ENCODE measurements around the gene CHCHD6. TPM values are rescaled to one million over a fixed set of nuclear protein-coding genes. Genes with fewer than 3 reads are reported as not detected.
A peak's percentile ranks its signal among the peaks of the same experiment; 100 is the strongest.

The CHCHD6 gene
- total RNA-seq, 1 donor from 2014 or later: 13.1 TPM

DNA sequence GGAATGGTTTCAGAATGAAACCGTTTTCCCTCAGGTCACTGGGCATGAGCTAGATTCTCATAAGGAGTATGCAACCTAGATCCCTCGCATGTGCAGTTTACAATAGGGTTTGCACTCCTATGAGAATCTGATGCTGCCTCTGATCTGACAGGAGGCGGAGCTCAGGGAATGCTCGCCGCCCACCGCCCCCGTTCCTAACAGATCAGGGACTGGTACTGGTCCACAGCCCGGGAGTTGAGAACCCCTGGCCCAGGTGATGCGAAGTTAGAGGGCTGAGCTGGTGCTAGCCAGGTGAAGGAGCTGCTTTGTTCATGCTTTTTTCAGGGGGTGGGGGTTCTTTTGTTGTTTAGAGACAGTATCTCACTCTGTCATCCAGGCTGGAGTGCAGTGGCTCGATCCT, 263.3 kb downstream of the CHCHD6 start:
- H3K4me1 Mint-ChIP-seq (ENCODE audit: unreplicated experiment): peaks cover 21% of the 10 kb centered on the region
- TF ChIP-seq, protein P1, sequence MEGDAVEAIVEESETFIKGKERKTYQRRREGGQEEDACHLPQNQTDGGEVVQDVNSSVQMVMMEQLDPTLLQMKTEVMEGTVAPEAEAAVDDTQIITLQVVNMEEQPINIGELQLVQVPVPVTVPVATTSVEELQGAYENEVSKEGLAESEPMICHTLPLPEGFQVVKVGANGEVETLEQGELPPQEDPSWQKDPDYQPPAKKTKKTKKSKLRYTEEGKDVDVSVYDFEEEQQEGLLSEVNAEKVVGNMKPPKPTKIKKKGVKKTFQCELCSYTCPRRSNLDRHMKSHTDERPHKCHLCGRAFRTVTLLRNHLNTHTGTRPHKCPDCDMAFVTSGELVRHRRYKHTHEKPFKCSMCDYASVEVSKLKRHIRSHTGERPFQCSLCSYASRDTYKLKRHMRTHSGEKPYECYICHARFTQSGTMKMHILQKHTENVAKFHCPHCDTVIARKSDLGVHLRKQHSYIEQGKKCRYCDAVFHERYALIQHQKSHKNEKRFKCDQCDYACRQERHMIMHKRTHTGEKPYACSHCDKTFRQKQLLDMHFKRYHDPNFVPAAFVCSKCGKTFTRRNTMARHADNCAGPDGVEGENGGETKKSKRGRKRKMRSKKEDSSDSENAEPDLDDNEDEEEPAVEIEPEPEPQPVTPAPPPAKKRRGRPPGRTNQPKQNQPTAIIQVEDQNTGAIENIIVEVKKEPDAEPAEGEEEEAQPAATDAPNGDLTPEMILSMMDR (IDR thresholded peaks at IDR 0.05): no peak
- no peaks in the 10 kb centered on the region for H3K27me3 Mint-ChIP-seq (ENCODE audit: unreplicated experiment)
- H3K4me3 Mint-ChIP-seq (ENCODE audit: unreplicated experiment): no peak overlapping the region
- H3K36me3 Mint-ChIP-seq (ENCODE audit: unreplicated experiment): no peaks in the 10 kb centered on the region
- DNase-seq (ENCODE audit: extremely low spot score, unreplicated experiment): no peak
- no peak overlapping the region for H3K27ac Mint-ChIP-seq (ENCODE audit: unreplicated experiment)
- no peaks in the 10 kb centered on the region for H3K9me3 Mint-ChIP-seq (ENCODE audit: unreplicated experiment)

DNA sequence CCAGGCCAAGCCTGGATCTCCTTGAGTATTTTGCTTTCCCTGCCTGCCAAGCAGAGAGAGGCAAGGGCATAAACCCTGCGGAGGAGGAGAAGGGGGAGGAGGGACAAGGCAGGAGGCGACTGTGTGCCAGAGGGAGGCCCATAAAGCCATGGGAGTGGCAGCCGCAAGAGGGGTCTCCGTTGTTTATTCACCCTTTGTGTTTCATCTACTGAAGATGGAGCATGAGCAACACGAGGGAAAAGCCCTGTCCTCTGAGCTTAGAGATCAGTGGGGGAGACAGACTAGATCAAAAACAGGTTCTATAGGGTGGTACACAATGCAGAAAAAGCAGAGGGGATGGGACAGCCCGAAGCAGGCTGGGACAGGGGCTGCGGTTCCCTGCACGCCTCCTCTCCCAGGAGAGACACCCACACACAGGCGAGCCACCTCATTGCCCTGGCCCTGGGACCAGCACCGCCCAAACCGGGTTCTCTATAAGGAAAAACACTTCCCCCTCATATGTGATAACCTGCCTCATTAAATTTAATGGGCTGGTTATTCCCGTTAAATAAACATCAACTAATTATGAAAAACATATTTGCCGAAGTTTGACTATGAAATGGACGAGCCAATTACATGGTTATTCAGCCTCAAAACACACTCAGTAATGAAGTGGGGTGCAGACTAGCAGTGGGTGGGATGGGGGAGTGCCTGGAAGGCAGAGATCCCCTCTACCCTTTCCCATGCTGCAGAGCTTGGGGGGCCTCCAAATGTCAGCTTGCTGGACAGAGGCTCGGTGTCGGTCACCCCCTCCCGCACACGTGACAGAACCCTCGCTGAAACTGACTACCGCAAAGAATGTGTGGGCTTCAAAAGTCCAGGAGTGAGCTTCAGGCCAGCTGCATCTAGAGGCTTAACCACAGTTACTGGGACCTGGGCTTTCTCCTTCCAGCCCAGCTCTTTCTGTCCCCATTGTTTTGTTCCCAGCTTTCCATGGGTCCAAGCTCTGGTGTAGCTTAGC, 264.7 kb downstream of the CHCHD6 start:
- DNase-seq (ENCODE audit: extremely low spot score, unreplicated experiment): no peak
- peak overlapping the region; percentile 21 for H3K27ac Mint-ChIP-seq (ENCODE audit: unreplicated experiment)
- no peaks in the 10 kb centered on the region for H3K27me3 Mint-ChIP-seq (ENCODE audit: unreplicated experiment)
- H3K36me3 Mint-ChIP-seq (ENCODE audit: unreplicated experiment): no peaks in the 10 kb centered on the region
- H3K9me3 Mint-ChIP-seq (ENCODE audit: unreplicated experiment): peaks cover 3% of the 10 kb centered on the region
- no peak overlapping the region for H3K4me3 Mint-ChIP-seq (ENCODE audit: unreplicated experiment)
- TF ChIP-seq, protein P1 (IDR thresholded peaks at IDR 0.05): no peak
- H3K4me1 Mint-ChIP-seq (ENCODE audit: unreplicated experiment): peaks cover 17% of the 10 kb centered on the region

DNA sequence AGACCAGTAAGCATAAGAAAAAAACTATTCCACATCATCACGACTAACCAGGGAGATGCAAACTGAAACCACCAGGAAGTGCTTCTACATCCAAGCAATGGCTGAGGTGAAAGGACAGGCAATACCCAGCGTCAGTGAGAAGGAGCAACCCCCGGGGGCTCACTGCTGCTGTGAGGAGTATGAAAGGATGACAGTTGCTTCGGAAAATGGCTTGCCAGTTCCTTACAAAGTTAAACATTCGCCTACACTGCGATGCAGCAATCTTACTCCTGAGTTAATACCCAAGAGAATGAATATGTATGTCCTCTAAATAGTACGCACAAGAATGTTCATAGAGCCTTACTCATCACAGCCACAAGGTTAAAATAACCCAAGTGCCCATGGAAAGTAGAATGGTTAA, 265.5 kb downstream of the CHCHD6 start:
- no peaks in the 10 kb centered on the region for H3K27me3 Mint-ChIP-seq (ENCODE audit: unreplicated experiment)
- H3K9me3 Mint-ChIP-seq (ENCODE audit: unreplicated experiment): peaks cover 5% of the 10 kb centered on the region
- H3K4me3 Mint-ChIP-seq (ENCODE audit: unreplicated experiment): no peak overlapping the region
- no peak for DNase-seq (ENCODE audit: extremely low spot score, unreplicated experiment)
- peaks cover 17% of the 10 kb centered on the region for H3K4me1 Mint-ChIP-seq (ENCODE audit: unreplicated experiment)
- H3K27ac Mint-ChIP-seq (ENCODE audit: unreplicated experiment): peak overlapping the region; percentile 46
- peaks cover 2% of the 10 kb centered on the region for H3K36me3 Mint-ChIP-seq (ENCODE audit: unreplicated experiment)
- TF ChIP-seq, protein P1 (IDR thresholded peaks at IDR 0.05): no peak

DNA sequence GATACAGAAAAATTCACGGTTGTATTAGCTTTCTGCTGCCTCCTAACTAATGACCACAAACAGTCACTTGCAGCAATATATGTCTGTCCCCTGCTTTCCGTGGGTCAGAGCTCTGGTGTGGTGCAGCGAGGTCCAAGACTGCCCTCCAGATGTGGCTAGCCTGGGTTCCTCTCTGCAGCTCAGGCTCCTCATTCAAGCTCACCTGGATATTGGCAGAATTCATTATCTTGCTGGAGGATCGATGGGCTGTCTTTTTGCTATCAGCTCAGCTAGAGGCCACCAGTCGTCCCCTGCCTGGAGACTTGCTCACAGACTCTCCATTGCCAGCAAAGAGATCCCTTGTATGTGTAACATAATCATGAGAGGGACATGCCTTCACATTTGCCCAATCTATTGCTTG, 266.1 kb downstream of the CHCHD6 start:
- peak overlapping the region; percentile 46 for H3K27ac Mint-ChIP-seq (ENCODE audit: unreplicated experiment)
- H3K36me3 Mint-ChIP-seq (ENCODE audit: unreplicated experiment): peaks cover 3% of the 10 kb centered on the region
- H3K27me3 Mint-ChIP-seq (ENCODE audit: unreplicated experiment): no peaks in the 10 kb centered on the region
- H3K4me1 Mint-ChIP-seq (ENCODE audit: unreplicated experiment): peaks cover 17% of the 10 kb centered on the region
- TF ChIP-seq, protein P1 (IDR thresholded peaks at IDR 0.05): no peak
- peaks cover 10% of the 10 kb centered on the region for H3K9me3 Mint-ChIP-seq (ENCODE audit: unreplicated experiment)
- no peak for DNase-seq (ENCODE audit: extremely low spot score, unreplicated experiment)
- H3K4me3 Mint-ChIP-seq (ENCODE audit: unreplicated experiment): no peak overlapping the region

DNA sequence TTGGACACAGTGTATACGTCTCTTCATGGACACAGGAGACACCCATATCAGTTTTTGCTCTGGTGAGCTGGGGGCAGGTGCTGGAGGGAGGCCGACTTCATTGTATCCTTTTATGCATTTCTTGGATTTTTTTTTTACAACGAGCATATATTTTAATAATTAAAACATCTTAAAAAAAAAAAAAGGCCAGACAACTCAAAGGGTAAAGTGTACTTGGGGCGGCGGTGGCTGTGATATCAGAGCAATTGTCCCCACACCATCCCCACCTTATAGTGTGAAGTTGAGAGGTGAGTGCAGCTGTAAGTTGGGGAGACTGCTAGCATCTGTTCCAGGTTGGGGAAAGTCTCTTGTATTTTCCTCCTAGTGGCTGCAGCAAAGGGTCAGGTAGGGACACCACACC, 266.9 kb downstream of the CHCHD6 start:
- H3K9me3 Mint-ChIP-seq (ENCODE audit: unreplicated experiment): peaks cover 13% of the 10 kb centered on the region
- H3K4me1 Mint-ChIP-seq (ENCODE audit: unreplicated experiment): peaks cover 17% of the 10 kb centered on the region
- no peak overlapping the region for H3K4me3 Mint-ChIP-seq (ENCODE audit: unreplicated experiment)
- H3K27ac Mint-ChIP-seq (ENCODE audit: unreplicated experiment): no peak overlapping the region
- TF ChIP-seq, protein P1 (IDR thresholded peaks at IDR 0.05): no peak
- no peak for DNase-seq (ENCODE audit: extremely low spot score, unreplicated experiment)
- H3K36me3 Mint-ChIP-seq (ENCODE audit: unreplicated experiment): peaks cover 3% of the 10 kb centered on the region
- no peaks in the 10 kb centered on the region for H3K27me3 Mint-ChIP-seq (ENCODE audit: unreplicated experiment)
